NCI-H1694 treated with DMSO at 0.1 percent for 48 hours (cell line): ENCODE data around the gene CNPY4.
"Not testable (repeated sequence)": the region's sequence is repeated elsewhere in the genome, so short reads cannot be mapped to it uniquely, and the experiment has no call there.

Experiments
- DNase-seq: peaks from one replicate; lab custom pipeline; 2025; lab: John Stamatoyannopoulos, UW

Gene CNPY4

GRCh38 chr7:100119970-100120732 is 717 bp downstream of the CNPY4 start:
- DNase-seq: peak; percentile 61

- DNase-seq: no peak
Measured at GRCh38 chr7:100120733-100121036, 1.3 kb downstream of the CNPY4 start.

- no peak for DNase-seq
Measured at GRCh38 chr7:100122067-100122466, 2.6 kb downstream of the CNPY4 start.

GRCh38 chr7:100122568-100122967 is 3.1 kb downstream of the CNPY4 start:
- DNase-seq: no peak

GRCh38 chr7:100124301-100125230 is 5.1 kb downstream of the CNPY4 start:
- DNase-seq: no peak

GRCh38 chr7:100126239-100126930 is 7.0 kb downstream of the CNPY4 start:
- DNase-seq: no peak

- DNase-seq: peak; percentile 94
Measured at GRCh38 chr7:100126931-100127865, 7.8 kb downstream of the CNPY4 start, which contains the start of gene MBLAC1. Gene MBLAC1, plus strand, starts transcription at chr7:100126967. Its CDS starts 429 bp downstream, at chr7:100127396.

- peak; percentile 62 for DNase-seq
Measured at GRCh38 chr7:100127866-100128636, 8.6 kb downstream of the CNPY4 start.

- no peak for DNase-seq
Measured at GRCh38 chr7:100128637-100128963, 9.2 kb downstream of the CNPY4 start.

GRCh38 chr7:100130220-100130607 is 10.8 kb downstream of the CNPY4 start:
- DNase-seq: not testable (repeated sequence)

- DNase-seq: peak; percentile 45
Measured at GRCh38 chr7:100130608-100131453, 11.4 kb downstream of the CNPY4 start.

- no peak for DNase-seq
Measured at GRCh38 chr7:100132126-100132525, 12.7 kb downstream of the CNPY4 start.

GRCh38 chr7:100132697-100133151 is 13.3 kb downstream of the CNPY4 start:
- peak; percentile 72 for DNase-seq

- DNase-seq: no peak
Measured at GRCh38 chr7:100137851-100138760, 18.7 kb downstream of the CNPY4 start.

GRCh38 chr7:100141555-100141949 is 22.1 kb downstream of the CNPY4 start:
- DNase-seq: no peak

GRCh38 chr7:100142461-100142860 is 23.0 kb downstream of the CNPY4 start:
- no peak for DNase-seq

- DNase-seq: not testable (repeated sequence)
Measured at GRCh38 chr7:100146350-100146749, 26.9 kb downstream of the CNPY4 start.

- DNase-seq: no peak
Measured at GRCh38 chr7:100147278-100147677, 27.8 kb downstream of the CNPY4 start.

GRCh38 chr7:100148225-100148558 is 28.8 kb downstream of the CNPY4 start:
- no peak for DNase-seq
